ENCODE results near the gene PEX19. TPM values are rescaled to one million over a fixed set of nuclear protein-coding genes. Genes with fewer than 3 reads are reported as not detected.
A peak's percentile ranks its signal among the peaks of the same experiment; 100 is the strongest.

PEX19 gene
- total RNA-seq, 1 donor from 2014 or later = 47.9 TPM

DNA sequence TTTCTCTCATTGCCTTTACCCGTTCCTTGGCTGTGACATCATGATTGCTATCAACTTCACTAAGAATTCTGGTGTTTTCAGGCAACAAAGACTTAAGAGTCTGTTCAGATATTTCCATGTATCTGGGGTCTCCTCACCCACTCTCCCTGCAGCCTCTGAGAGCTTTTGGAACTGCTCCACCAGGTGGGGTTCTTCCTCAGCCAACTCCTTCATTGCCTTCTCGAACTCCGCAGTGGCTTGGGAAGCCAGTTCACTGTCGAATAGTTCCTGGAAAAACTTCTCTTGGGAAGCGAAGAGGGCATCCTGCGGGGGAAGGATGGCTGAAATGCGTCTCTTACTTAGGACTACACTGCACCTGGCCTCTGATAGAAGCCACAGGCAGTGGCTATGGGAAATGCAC is 2.1 kb downstream of the PEX19 start:
- Histone ChIP-seq H3K27ac (peak overlapping the region; percentile 90), H3K27me3 (no peaks in the 10 kb centered on the region), H3K4me3 (no peak overlapping the region), H3K9me3 (no peaks in the 10 kb centered on the region), H3K4me1 (peaks cover 25% of the 10 kb centered on the region), H3K36me3 (peaks cover 0 to 52% of the 10 kb centered on the region in 2 donors)
- TF ChIP-seq POLR2A (IDR thresholded peaks at IDR 0.05) (no peak), POLR2AphosphoS5 (IDR thresholded peaks at IDR 0.05; ENCODE audit: insufficient read depth in 1 of 2, low read depth in 1 of 2) (no peak)
- TF ChIP-seq, protein P1, sequence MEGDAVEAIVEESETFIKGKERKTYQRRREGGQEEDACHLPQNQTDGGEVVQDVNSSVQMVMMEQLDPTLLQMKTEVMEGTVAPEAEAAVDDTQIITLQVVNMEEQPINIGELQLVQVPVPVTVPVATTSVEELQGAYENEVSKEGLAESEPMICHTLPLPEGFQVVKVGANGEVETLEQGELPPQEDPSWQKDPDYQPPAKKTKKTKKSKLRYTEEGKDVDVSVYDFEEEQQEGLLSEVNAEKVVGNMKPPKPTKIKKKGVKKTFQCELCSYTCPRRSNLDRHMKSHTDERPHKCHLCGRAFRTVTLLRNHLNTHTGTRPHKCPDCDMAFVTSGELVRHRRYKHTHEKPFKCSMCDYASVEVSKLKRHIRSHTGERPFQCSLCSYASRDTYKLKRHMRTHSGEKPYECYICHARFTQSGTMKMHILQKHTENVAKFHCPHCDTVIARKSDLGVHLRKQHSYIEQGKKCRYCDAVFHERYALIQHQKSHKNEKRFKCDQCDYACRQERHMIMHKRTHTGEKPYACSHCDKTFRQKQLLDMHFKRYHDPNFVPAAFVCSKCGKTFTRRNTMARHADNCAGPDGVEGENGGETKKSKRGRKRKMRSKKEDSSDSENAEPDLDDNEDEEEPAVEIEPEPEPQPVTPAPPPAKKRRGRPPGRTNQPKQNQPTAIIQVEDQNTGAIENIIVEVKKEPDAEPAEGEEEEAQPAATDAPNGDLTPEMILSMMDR (IDR thresholded peaks at IDR 0.05) = no peak
- intact Hi-C loops (cut with DNase I) = no loop called here
- DNase-seq (ENCODE audit: extremely low spot score in 2 of 2) = no peak

DNA sequence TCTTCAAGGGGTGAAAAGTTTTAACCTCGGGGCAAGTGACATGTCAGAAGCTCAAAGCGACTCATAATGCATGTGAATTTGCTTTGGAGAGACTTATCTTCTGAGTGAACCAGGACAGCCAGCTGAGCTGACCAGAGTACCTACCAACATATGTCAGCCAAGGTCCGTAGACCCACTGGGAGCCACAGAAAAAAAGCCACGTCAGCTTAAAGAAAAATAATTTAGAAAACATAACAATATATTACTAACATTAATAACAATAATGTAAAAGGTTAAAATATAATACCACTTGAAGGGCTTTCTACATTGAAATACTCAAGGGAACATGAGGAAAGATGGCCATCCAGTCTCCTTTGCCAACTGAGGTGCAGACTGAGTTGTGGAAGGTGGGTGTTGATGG is 6.9 kb downstream of the PEX19 start:
- H3K27me3 ChIP-seq = no peaks in the 10 kb centered on the region
- H3K9me3 ChIP-seq = no peaks in the 10 kb centered on the region
- TF ChIP-seq, protein P1 (IDR thresholded peaks at IDR 0.05) = no peak
- TF ChIP-seq POLR2AphosphoS5 (IDR thresholded peaks at IDR 0.05; ENCODE audit: insufficient read depth in 1 of 2, low read depth in 1 of 2) (no peak), POLR2A (IDR thresholded peaks at IDR 0.05) (no peak)
- no peak for DNase-seq (ENCODE audit: extremely low spot score in 2 of 2)
- no peak overlapping the region for H3K4me3 ChIP-seq
- peaks cover 5% of the 10 kb centered on the region for H3K4me1 ChIP-seq
- no peak overlapping the region for H3K27ac ChIP-seq
- peaks cover 0 to 64% of the 10 kb centered on the region in 2 donors for H3K36me3 ChIP-seq
- intact Hi-C loops (cut with DNase I) = no loop called here

DNA sequence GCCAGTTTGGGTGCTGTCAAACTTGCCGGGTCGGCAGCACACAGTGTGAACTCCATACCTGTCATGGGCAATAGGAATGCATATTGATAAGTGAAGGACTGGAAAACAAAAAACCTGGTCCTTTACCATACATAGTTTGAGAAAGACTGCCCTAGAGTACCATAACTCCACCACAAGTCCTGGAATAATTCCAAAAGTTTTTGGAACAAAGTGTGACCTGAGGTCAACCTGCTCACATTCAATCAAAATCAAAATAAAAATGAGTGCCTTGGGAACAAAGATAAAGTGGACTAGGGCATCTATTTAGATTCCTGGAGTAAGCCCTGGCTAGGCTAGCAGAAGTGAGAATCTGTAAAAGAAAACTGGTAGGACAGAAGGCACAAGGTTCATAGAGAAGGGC is 7.6 kb downstream of the PEX19 start:
- TF ChIP-seq POLR2AphosphoS5 (IDR thresholded peaks at IDR 0.05; ENCODE audit: insufficient read depth in 1 of 2, low read depth in 1 of 2) (no peak), POLR2A (IDR thresholded peaks at IDR 0.05) (no peak)
- TF ChIP-seq, protein P1 (IDR thresholded peaks at IDR 0.05) = no peak
- Histone ChIP-seq H3K9me3 (no peaks in the 10 kb centered on the region), H3K36me3 (peaks cover 0 to 58% of the 10 kb centered on the region in 2 donors), H3K4me1 (no peaks in the 10 kb centered on the region), H3K27ac (no peak overlapping the region), H3K27me3 (no peaks in the 10 kb centered on the region), H3K4me3 (no peak overlapping the region)
- intact Hi-C loops (cut with DNase I) = no loop called here
- DNase-seq (ENCODE audit: extremely low spot score in 2 of 2) = no peak

DNA sequence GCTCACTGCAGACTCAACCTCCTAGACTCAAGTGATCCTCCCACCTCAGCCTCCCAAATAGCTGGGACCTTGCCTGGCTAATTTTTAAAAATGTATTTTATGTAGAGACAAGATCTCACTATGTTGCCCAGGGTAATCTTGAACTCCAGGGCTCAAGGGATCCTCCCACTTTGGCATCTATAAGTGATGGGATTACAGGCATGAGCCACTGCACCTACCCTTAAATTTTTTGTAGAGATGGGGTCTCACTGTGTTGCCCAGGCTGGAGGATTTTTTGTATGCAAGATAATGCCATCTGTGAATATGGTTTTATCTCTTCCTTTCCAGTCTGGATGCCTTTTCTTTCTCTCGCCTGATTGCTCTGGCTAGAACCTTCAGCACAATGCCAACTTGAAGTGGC is 13.9 kb downstream of the PEX19 start:
- no peaks in the 10 kb centered on the region for H3K36me3 ChIP-seq
- H3K27ac ChIP-seq = no peak overlapping the region
- no peak overlapping the region for H3K4me3 ChIP-seq
- H3K4me1 ChIP-seq = no peaks in the 10 kb centered on the region
- DNase-seq (ENCODE audit: extremely low spot score in 2 of 2) = no peak
- intact Hi-C loops (cut with DNase I) = no loop called here
- TF ChIP-seq, protein P1 (IDR thresholded peaks at IDR 0.05) = no peak
- TF ChIP-seq POLR2A (IDR thresholded peaks at IDR 0.05) (no peak), POLR2AphosphoS5 (IDR thresholded peaks at IDR 0.05; ENCODE audit: insufficient read depth in 1 of 2, low read depth in 1 of 2) (no peak)
- no peaks in the 10 kb centered on the region for H3K9me3 ChIP-seq
- no peaks in the 10 kb centered on the region for H3K27me3 ChIP-seq

DNA sequence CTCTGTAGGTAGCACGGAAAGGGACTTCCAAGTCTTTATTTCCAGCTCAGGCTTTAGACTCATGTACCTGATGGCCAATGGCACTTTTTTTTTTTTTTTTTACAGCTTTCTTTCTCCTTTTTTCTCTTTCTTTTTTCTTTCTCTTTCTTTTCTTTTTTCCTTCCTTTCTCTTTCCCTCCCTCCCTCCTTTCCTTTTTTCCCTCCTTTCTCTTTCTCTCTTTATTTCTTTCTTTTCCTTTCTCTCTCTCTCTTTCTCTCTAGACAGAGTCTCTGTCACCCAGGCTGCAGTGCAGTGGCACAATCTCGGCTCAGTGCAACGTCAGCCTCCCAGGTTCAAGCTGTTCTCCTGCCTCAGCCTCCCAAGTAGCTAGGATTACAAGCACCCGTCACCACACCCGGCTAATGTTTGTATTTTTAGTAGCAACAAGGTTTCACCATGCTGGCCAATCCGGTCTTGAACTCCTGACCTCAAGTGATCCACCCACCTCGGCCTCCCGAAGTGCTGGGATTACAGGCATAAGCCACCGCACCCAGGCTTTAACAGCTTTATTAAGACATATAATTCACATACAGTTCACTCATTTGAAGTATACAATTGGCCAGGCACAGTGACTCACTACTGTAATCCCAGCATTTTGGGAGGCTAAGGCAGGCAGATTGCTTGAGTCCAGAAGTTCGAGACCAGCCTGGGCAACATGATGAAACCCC is 17.5 kb downstream of the PEX19 start:
- Histone ChIP-seq H3K9me3 (no peaks in the 10 kb centered on the region), H3K27ac (no peak overlapping the region), H3K4me3 (no peak overlapping the region), H3K4me1 (peaks cover 4% of the 10 kb centered on the region), H3K27me3 (no peaks in the 10 kb centered on the region), H3K36me3 (no peaks in the 10 kb centered on the region)
- intact Hi-C loops (cut with DNase I) = no loop called here
- DNase-seq (ENCODE audit: extremely low spot score in 2 of 2) = no peak
- TF ChIP-seq POLR2AphosphoS5 (IDR thresholded peaks at IDR 0.05; ENCODE audit: insufficient read depth in 1 of 2, low read depth in 1 of 2) = no peak
- TF ChIP-seq, protein P1 (IDR thresholded peaks at IDR 0.05) = no peak
- TF ChIP-seq POLR2A (IDR thresholded peaks at IDR 0.05) = no peak

All from vagina (tissue), 2 donors.